GM12865 (cell line): ENCODE data around the gene ADGRG2.

ENCODE experiments used
- DNase-seq: peaks from one replicate; pipeline ENCODE4 v3.0.0; 2010; ENCODE audit warnings: low read depth
- H3K4me3 ChIP-seq: 2 replicates; pipeline ENCODE4 v1.5.1; 2011; ENCODE audit warnings: mild to moderate bottlenecking, low read depth, low read length, control low read depth
- TF ChIP-seq, protein P1 (sequence below): IDR thresholded peaks from 2 replicates; pipeline ENCODE4 v1.5.1; 2011; ENCODE audit warnings: low read length, control low read depth, low read depth, inconsistent platforms; ENCODE audit not compliant: insufficient read depth; ENCODE audit errors: missing control alignments

The ADGRG2 gene

DNA sequence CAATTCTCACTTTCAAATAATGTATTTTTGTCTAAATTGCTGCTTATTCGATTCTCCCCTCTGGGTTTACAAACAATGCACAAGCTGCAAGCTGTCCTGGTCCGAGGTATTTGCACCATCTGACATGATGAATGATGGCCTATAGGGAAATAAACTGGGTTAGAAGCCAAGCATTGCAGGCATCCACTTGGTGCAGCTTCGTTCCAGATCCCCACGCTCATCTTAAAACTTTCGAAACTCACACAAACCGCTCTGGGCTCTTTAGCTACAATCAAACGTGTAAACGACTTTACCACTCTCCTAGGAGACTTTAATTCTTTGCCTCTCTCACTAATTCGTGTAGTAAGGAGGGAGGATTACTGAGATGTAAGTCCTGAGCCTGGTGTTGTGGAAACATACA is 157.4 kb downstream of the ADGRG2 start:
- TF ChIP-seq, protein P1, sequence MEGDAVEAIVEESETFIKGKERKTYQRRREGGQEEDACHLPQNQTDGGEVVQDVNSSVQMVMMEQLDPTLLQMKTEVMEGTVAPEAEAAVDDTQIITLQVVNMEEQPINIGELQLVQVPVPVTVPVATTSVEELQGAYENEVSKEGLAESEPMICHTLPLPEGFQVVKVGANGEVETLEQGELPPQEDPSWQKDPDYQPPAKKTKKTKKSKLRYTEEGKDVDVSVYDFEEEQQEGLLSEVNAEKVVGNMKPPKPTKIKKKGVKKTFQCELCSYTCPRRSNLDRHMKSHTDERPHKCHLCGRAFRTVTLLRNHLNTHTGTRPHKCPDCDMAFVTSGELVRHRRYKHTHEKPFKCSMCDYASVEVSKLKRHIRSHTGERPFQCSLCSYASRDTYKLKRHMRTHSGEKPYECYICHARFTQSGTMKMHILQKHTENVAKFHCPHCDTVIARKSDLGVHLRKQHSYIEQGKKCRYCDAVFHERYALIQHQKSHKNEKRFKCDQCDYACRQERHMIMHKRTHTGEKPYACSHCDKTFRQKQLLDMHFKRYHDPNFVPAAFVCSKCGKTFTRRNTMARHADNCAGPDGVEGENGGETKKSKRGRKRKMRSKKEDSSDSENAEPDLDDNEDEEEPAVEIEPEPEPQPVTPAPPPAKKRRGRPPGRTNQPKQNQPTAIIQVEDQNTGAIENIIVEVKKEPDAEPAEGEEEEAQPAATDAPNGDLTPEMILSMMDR, result no peak
- no peak for DNase-seq
- no peak overlapping the region for H3K4me3 ChIP-seq

DNA sequence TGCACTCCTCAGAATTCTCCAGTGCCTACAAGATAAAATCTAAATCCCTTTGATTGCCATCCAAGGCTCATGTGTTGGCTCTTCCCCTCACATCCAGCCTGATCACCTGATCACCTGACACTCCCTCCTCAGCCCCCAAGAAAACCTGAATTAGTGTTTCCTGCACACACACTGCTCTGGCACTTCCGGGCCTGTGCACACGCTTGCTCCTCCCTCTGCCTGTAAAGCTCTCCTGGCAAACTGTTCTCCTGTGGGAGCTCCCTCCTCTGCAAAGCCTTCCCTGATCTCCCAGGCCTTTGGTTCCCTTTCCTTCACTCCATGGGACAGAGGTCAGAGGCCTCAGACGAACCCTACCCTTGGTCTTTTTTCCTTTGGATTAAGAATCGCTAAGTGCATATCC is 158.2 kb downstream of the ADGRG2 start:
- TF ChIP-seq, protein P1, result no peak

DNA sequence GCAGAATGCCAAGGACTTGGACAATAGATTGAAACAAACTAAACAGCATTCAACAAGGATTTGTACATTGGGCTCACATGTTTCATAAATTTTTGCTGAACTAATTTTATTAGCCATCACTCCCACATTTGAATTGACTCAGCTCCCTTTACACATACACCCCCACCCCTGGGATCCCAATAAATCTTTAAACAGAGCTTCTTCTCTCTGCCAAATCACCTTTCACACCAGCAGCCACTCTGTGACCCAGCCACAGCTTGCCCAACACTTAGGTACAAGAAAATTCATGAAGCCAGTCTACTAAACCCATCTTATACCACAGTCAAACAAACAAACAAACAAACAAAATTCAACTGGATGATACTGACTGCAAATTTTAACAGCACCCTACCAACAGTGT is 159.9 kb downstream of the ADGRG2 start:
- TF ChIP-seq, protein P1, result no peak
- DNase-seq, result no peak

More for the DNA sequence above, 158.2 kb downstream of the ADGRG2 start:
- DNase-seq, result no peak
- no peak overlapping the region for H3K4me3 ChIP-seq

DNA sequence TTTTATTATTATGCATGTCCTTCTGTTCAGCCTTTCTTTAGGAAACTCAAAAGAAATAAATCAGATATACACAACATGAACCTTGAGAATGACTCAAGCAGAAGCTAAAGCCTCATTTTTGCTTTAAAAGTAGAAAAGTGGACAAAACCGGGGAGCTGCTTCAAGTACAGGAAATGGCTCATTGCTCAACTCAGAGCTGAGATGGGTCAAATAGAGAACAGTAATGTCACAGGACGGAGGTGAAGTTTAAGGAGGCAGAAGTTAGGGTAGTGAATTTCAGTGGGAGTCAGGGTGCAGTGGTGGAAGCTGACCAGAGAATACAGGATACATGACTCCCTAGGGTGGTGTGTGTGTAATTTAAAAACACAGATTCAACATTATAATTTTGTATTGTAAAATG is 160.6 kb downstream of the ADGRG2 start:
- TF ChIP-seq, protein P1, result no peak
- DNase-seq, result no peak

More for the DNA sequence above, 159.9 kb downstream of the ADGRG2 start:
- no peak overlapping the region for H3K4me3 ChIP-seq

DNA sequence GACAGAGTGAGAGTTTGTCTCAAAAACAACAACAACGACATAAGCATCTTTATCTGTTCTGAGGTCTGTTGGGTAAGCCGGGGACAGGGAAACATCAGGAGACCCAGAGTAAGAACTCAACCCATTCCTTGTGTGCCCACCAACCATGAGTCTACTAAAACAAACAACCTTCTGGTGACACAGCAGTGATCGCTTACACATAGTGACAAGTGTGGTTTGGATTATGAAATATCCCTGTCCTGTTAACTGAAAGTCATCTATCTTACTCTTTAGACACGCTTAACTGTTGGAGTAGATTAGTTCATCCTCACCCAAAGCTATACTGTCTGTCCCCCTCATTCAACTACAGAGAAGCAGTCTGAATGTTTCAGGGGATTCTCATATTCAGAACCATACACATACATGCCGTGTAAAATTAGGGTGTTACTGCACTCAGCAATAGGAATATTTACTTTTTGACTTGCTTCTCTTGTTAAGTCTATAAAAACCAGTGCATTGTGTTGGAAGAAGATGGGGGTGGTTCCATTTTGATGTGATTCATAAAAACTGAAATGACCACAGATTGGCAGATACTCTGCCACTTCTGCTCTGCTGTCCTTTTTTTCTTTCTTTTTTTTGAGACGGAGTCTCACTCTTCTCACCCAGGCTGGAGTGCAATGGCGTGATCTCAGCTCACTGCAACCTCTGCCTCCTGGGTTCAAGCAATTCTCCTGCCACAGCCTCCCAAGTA is 165.8 kb downstream of the ADGRG2 start:
- TF ChIP-seq, protein P1, result no peak
- DNase-seq, result no peak
- no peak overlapping the region for H3K4me3 ChIP-seq

More for the DNA sequence above, 160.6 kb downstream of the ADGRG2 start:
- H3K4me3 ChIP-seq, result no peak overlapping the region

DNA sequence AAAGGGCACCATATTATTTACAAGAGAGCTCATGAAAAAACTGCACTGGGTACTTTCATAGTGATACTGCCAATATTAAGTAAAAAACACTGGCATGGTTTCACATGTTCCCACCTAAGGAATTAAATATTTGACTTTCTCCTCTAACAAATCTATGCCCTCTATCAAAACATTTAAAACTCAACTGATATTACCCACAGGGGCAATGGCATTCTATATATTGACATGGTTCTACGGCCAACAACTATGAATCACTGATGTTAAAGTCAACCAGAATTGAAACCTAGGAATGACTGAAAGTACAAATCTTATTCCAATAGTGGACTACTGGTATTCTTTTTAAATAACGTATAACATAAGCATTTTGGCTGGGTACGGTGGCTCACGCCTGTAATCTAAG is 166.6 kb downstream of the ADGRG2 start:
- no peak overlapping the region for H3K4me3 ChIP-seq
- TF ChIP-seq, protein P1, result no peak
- DNase-seq, result no peak

DNA sequence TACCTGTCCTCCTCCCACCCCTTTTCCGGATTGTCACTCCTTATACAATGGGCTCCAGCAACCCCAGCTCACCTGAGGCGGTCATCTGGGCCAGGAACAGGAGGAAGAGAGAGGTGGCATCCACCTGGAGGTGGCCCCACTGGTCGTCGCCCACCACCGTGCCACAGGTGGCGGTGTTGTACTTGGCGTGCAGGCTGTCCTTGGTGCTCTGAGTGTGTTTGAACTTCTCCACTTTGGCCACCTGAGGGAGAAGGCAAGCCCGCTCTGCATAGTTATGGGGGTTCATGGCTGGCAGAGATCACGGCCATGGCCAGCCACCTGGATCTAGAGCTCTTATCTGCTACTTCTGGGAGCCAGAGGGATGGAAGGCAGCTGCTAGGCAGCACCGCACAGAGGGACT is 171.2 kb downstream of the ADGRG2 start:
- no peak for DNase-seq
- H3K4me3 ChIP-seq, result no peak overlapping the region
- TF ChIP-seq, protein P1, result no peak
